Measurements from ENCODE around the gene CCDC85C.

The CCDC85C gene

GRCh38 chr14:99579903-99580571, 24.0 kb downstream of the CCDC85C start:
- TF ChIP-seq CTCF (conservative IDR thresholded peaks at IDR 0.05; ENCODE audit: low read depth, low read length): no peak
- DNase-seq (ENCODE audit: low read depth): peak; percentile 93
- no peak overlapping the region for H3K4me3 ChIP-seq (ENCODE audit: low read length)

GRCh38 chr14:99579120-99579836, 24.7 kb downstream of the CCDC85C start:
- TF ChIP-seq CTCF (conservative IDR thresholded peaks at IDR 0.05; ENCODE audit: low read depth, low read length): no peak
- DNase-seq (ENCODE audit: low read depth): no peak
- H3K4me3 ChIP-seq (ENCODE audit: low read length): no peak overlapping the region

DNA sequence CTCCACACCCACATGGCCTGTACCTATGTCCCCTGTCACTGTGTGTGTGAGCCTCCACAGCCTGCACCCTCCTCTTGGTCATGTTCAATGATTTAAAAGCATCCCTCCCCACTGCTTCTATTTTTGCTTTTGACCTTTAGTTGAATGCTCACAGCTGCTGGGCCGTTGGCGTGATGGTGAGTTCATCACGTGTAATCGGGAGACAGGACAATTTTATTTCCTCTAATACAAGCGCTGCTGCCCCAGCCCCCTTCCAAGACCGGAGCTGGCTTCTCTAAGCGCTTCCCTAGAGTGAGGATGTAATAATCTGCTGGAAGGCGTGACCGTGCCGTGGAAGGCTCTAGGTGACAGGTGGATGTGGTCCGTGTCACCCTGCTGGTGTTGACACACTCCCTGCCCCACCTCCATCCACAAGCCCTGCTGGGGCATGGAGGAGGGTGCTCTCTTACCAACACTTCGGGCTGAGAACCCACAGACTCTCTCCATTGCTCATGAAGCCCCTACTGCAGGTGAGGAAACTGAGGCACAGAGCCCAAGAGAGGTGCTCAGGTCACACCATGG, 25.4 kb downstream of the CCDC85C start:
- no peak for DNase-seq (ENCODE audit: low read depth)
- no peak overlapping the region for H3K4me3 ChIP-seq (ENCODE audit: low read length)
- no peak for TF ChIP-seq CTCF (conservative IDR thresholded peaks at IDR 0.05; ENCODE audit: low read depth, low read length)

DNA sequence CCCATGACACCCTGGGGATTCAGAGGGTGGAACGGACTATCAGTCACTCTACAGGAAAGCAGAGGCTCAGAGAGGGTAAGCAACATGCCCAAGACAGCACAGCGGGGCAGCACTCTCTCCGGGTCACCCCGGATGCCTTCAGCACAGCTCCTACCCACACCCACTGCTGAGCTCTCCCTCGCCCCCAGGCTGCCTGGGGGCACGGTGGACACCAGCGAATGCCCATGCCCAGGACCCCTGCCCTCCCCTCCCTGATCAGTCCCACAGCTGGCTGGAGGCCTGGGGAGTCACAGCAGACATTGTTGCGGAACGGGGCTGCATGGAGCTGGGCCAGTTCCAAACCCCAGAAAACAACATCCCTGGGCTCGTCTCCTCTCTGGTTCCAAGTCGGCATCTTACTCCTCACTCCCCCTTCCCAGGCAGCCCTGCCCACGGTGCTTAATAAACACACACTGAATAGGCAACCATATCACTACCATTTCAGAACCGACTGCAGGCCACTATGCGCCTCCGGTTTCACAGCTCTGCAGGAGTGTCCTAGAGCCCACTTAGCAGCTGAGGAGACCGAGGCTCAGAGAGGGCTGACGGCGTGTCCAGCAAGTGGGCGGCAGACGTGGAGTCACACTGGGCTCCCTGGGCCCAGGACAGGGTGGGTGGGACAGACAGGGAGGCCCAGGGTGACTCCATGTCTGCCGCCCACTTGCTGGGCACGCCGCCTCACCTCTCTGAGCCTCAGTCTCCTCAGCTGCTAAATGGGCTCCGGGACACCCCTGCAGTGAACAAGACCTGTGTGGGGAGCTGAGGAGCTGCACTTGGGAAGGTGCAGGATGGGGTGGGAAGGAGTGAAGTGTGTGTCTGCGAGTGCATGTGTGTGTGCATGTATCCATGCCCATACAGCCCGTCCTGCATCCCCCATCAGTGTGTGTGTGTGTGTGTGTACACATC, 27.0 kb downstream of the CCDC85C start:
- no peak for DNase-seq (ENCODE audit: low read depth)
- H3K4me3 ChIP-seq (ENCODE audit: low read length): no peak overlapping the region
- TF ChIP-seq CTCF (conservative IDR thresholded peaks at IDR 0.05; ENCODE audit: low read depth, low read length): no peak

- DNase-seq (ENCODE audit: low read depth): no peak
- no peak overlapping the region for H3K4me3 ChIP-seq (ENCODE audit: low read length)
- TF ChIP-seq CTCF (conservative IDR thresholded peaks at IDR 0.05; ENCODE audit: low read depth, low read length): no peak
Observed at GRCh38 chr14:99576304-99576703, 27.7 kb downstream of the CCDC85C start.

DNA sequence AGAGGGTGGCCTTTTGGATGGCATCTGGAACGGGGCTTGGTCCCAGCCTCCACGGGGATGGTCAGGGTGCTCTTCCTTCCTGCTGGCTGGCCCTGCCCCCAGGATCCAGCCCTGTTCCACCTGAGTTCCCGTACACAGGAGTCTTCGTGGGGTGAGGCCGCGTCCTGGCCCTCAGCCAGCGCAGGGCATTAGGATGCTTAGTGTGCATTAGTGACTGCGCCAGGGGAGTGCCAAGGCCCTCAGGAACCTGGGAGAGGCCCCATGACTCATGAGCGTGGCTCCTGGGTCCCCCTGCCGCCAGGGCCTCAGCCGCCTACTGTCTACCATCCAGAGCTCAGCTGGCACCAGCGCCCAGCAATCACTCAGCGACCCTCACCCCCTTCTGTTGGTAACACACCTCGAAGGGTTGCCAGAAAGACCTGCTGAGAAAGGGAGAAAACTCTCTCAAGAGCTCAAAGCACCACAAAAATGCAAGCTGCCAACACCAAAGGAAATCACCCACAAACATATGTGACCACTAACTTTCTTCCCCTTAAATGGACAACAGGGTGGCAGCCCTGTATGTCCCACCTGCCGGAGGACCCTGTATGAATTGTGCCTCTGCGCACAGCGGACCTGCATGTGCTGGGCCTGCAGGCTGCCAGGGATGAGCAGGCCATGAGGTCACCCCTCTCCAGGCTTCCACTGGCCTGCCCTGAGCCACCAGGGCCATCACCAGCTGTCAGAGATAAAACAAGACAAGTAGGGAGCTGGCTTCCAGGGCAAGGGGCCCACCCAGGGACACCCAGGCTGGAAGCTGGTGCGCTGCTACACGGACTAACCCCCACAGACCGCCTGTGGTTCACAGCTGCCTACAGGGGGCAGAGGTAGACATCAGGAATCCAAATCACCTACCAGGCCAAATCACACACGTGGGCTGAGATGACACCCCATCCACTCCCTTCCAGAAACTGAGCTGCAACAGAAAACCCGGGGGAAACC, 28.7 kb downstream of the CCDC85C start:
- DNase-seq (ENCODE audit: low read depth): peak; percentile 88
- peak; percentile 61 for TF ChIP-seq CTCF (conservative IDR thresholded peaks at IDR 0.05; ENCODE audit: low read depth, low read length)
- H3K4me3 ChIP-seq (ENCODE audit: low read length): peak overlapping the region; percentile 7
